NCI-H1092 treated with DMSO at 0.1 percent for 48 hours (cell line): ENCODE results near the gene CSRNP3.
"Not testable (repeated sequence)": the region's sequence is repeated elsewhere in the genome, so short reads cannot be mapped to it uniquely, and the experiment has no call there.

Experiments
- DNase-seq: peaks from one replicate; lab custom pipeline; 2025; lab: John Stamatoyannopoulos, UW

CSRNP3 gene

GRCh38 chr2:165634282-165634681 is 164.8 kb downstream of the CSRNP3 start:
- DNase-seq: no peak

GRCh38 chr2:165634855-165635254 is 165.4 kb downstream of the CSRNP3 start:
- peak; percentile 76 for DNase-seq

- no peak for DNase-seq
Measured at GRCh38 chr2:165635532-165635931, 166.0 kb downstream of the CSRNP3 start.

GRCh38 chr2:165636959-165637358 is 167.5 kb downstream of the CSRNP3 start:
- DNase-seq: no peak

- DNase-seq: no peak
Measured at GRCh38 chr2:165637396-165637795, 167.9 kb downstream of the CSRNP3 start.

- no peak for DNase-seq
Measured at GRCh38 chr2:165639504-165639903, 170.0 kb downstream of the CSRNP3 start.

- DNase-seq: no peak
Measured at GRCh38 chr2:165640247-165640929, 170.9 kb downstream of the CSRNP3 start.

- DNase-seq: peak; percentile 64
Measured at GRCh38 chr2:165645930-165646831, 176.7 kb downstream of the CSRNP3 start.

GRCh38 chr2:165647409-165647808 is 177.9 kb downstream of the CSRNP3 start:
- no peak for DNase-seq

DNA sequence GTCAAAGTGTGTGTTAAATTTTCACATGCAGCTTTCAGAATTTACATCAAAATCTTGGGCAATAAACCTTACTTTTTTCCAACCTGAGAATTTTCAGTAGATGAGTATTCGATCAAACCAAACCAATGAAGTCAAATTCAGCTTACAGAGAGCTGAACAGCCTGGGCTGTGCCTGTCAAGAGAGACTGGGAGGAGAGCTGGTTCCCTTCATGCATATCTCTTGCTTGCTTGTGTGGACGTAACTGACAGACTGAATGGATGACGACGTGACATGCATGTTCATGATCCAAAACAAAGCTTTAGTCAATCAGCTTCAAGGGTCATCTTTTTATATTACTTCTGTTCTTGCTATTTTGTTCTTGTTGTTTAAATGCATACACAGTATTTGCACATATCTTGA is 179.3 kb downstream of the CSRNP3 start:
- no peak for DNase-seq

DNA sequence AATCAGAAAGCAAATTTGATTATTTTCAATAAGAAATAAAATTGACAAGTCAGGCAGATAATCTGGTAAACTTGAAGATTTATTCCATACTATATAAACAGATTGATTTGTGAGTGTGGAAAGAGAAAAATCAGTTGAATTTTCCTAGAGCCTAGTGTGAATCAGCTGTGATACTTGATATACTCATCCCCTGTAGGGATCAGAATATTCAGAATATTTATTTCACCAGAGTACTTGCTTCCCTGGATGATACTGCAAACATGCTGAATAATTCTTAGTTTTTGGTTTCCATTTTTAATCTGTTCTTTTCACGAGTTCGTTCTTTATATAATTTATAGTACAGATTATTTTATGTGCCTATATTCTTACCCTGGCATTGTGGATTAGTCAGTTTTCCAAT is 181.7 kb downstream of the CSRNP3 start:
- no peak for DNase-seq

GRCh38 chr2:165655661-165656060 is 186.2 kb downstream of the CSRNP3 start:
- DNase-seq: no peak

DNA sequence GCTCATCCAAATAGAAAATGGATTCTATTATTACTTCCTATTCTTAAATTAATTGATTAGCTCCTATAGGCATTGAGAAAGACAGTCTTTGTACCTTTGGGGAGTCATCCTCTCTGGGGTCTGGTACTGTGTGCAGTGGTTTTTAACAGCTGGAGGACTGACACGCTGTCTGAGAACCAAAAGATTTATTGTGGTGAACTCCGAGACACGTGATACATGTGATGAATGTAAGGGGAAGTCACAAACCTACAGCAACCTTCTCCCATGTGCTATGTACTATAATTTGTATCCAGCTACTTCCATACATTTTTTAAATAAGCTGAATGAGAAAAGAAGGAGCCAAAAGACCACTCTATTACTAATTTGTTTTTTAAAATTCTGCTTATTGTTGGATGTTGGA is 190.9 kb downstream of the CSRNP3 start:
- no peak for DNase-seq

- DNase-seq: no peak
Measured at GRCh38 chr2:165662720-165663119, 193.2 kb downstream of the CSRNP3 start.

DNA sequence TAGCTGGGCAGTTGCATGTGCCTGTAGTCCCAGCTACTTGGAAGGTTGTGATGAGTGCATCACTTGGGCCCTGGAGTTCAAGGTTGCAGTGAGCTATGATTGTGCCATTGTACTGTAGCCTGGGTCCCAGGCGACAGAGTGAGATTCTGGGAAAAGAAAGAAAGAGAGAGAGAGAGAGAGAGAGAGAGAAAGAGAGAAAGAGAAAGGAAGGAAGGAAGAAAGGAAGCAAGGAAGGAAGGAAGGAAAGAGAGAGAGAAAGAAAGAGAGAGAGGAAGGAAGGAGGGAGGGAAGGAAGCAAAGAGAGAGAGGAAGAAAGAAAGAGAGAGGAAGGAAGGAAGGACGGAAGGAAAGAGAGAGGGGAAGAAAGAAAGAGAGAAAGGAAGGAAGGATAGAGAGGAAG is 196.1 kb downstream of the CSRNP3 start:
- no peak for DNase-seq

DNA sequence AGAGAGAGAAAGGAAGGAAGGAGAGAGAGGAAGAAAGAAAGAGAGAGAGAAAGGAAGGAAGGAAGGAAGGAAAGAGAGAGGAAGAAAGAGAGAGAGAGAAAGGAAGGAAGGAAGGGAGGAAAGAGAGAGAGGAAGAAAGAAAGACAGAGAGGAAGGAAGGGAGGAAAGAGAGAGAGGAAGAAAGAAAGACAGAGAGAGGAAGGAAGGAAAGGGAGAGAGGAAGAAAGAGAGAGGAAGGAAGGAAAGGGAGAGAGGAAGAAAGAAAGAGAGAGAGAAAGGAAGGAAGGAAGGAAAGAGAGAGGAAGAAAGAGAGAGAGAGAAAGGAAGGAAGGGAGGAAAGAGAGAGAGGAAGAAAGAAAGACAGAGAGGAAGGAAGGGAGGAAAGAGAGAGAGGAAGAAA is 196.6 kb downstream of the CSRNP3 start:
- not testable (repeated sequence) for DNase-seq

DNA sequence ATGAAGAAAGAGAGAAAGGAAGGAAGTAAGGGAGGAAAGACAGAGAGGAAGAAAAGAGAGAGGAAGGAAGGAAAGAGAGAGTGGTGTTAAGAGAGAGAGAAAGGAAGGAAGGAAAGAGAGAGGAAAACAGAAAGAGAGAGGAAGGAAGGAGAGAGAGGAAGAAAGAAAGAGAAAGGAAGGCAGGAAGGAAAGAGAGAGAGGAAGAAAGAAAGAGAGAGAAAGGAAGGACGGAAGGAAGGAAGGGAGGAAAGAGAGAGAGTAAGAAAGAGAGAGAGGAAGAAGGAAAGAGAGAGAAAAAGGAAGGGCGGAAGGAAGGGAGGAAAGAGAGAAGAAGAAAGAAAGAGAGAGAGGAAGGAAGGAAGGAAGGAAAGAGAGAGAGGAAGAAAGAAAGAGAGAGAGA is 197.1 kb downstream of the CSRNP3 start:
- no peak for DNase-seq

DNA sequence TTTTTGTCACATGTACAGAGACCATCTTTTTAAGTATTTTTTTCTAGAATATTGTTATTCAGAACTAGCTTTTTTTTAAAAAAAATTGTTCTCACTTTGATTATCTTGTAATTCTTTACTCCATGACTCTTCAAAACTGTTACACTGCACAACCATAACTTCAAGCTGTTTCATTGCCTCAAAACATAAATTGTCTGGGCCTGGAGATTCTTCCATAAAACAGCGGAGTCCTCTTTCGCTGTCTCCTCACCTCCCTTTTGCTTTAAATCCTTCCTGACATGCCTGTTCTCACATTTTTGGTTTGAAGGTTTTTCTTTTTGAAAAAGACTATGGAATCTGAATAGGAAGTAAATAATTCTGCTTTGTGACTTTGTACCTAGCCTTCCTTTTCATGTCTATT is 197.9 kb downstream of the CSRNP3 start:
- no peak for DNase-seq

GRCh38 chr2:165674780-165675179 is 205.3 kb downstream of the CSRNP3 start:
- no peak for DNase-seq

GRCh38 chr2:165675551-165675968 is 206.1 kb downstream of the CSRNP3 start:
- no peak for DNase-seq

DNA sequence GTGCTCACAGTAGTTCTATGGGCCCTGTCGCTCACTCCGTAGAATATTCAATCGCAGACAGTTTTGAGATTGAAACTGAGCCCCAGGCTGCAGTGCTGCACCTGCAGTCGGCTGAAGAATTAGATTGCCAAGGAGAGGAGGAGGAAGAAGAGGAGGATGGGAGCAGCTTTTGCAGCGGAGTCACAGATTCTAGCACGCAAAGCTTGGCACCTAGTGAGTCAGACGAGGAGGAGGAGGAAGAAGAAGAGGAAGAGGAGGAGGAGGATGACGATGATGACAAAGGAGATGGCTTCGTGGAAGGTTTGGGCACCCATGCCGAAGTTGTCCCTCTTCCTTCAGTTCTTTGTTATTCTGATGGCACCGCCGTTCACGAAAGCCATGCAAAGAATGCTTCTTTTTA is 209.4 kb downstream of the CSRNP3 start:
- DNase-seq: no peak

GRCh38 chr2:165679621-165680020 is 210.1 kb downstream of the CSRNP3 start:
- no peak for DNase-seq

GRCh38 chr2:165681841-165682240 is 212.3 kb downstream of the CSRNP3 start:
- peak; percentile 61 for DNase-seq
